Liver (tissue), 9 donors: ENCODE data around the gene ADGRF4. TPM values are rescaled to one million over a fixed set of nuclear protein-coding genes. Genes with fewer than 3 reads are reported as not detected.

ENCODE experiments used
- DNase-seq: peaks from one replicate; pipeline ENCODE4 v3.0.0-alpha.2; 2017; ENCODE audit warnings: low spot score
- H3K27ac ChIP-seq, 2 donors: one replicate each; pipeline ENCODE4 v1.7.0; 2013; ENCODE audit warnings: inconsistent platforms in 2 of 2, low read length in 2 of 2, control low read depth in 1 of 2, low read depth in 1 of 2, mild to moderate bottlenecking in 1 of 2
- H3K27me3 ChIP-seq, 4 donors: one replicate each; pipeline versions ENCODE4 v1.6.1 to v1.7.0; 2013; ENCODE audit warnings: low read length in 3 of 4, inconsistent platforms in 1 of 4, mild to moderate bottlenecking in 1 of 4, moderate library complexity in 1 of 4; ENCODE audit not compliant: control insufficient read depth in 4 of 4, insufficient read depth in 4 of 4
- H3K36me3 ChIP-seq, 4 donors: one replicate each; pipeline versions ENCODE4 v1.6.1 to v1.7.0; 2013; ENCODE audit warnings: low read length in 3 of 4, mild to moderate bottlenecking in 3 of 4, low read depth in 1 of 4, moderate library complexity in 1 of 4; ENCODE audit not compliant: control insufficient read depth in 4 of 4, insufficient read depth in 3 of 4
- H3K4me1 ChIP-seq, 4 donors: one replicate each; pipeline versions ENCODE4 v1.6.1 to v1.7.0; 2013; ENCODE audit warnings: low read length in 3 of 4, mild to moderate bottlenecking in 3 of 4, moderate library complexity in 1 of 4; ENCODE audit not compliant: control insufficient read depth in 4 of 4, insufficient read depth in 4 of 4
- H3K4me3 ChIP-seq, 3 donors: one replicate each; pipeline versions ENCODE4 v1.6.1 to v1.7.0; 2013; ENCODE audit warnings: low read length in 3 of 3, control low read depth in 1 of 3, low read depth in 1 of 3, mild to moderate bottlenecking in 1 of 3
- H3K9ac ChIP-seq, 2 donors: one replicate each; pipeline ENCODE4 v1.7.0; 2013; ENCODE audit warnings: low read length in 2 of 2, mild to moderate bottlenecking in 2 of 2, moderate library complexity in 2 of 2, control low read depth in 1 of 2, low read depth in 1 of 2
- H3K9me3 ChIP-seq, 4 donors: one replicate each; pipeline versions ENCODE4 v1.6.1 to v1.7.0; 2013; ENCODE audit warnings: low read length in 3 of 4; ENCODE audit not compliant: control insufficient read depth in 4 of 4
- ATF3 ChIP-seq: IDR thresholded peaks from 2 replicates; pipeline ENCODE4 v1.6.1; 2016; ENCODE audit warnings: antibody characterized with exemption
- EGR1 ChIP-seq, 2 donors: IDR thresholded peaks; 2 replicates each; pipeline ENCODE4 v1.6.1; 2016 to 2018; ENCODE audit warnings: antibody characterized with exemption in 2 of 2, low read depth in 2 of 2
- FOXA1 ChIP-seq: IDR thresholded peaks from 2 replicates; pipeline ENCODE4 v1.6.1; 2016; ENCODE audit warnings: antibody characterized with exemption
- FOXA2 ChIP-seq: IDR thresholded peaks from 2 replicates; pipeline ENCODE4 v1.6.1; 2016; ENCODE audit warnings: antibody characterized with exemption
- GABPA ChIP-seq, 2 donors: IDR thresholded peaks in 1 of 2; conservative IDR thresholded peaks in 1 of 2; 2 replicates each; pipeline ENCODE4 v1.6.1; 2016; ENCODE audit warnings: antibody characterized with exemption in 2 of 2, mild to moderate bottlenecking in 1 of 2, moderate library complexity in 1 of 2
- HNF4A ChIP-seq, 2 donors: conservative IDR thresholded peaks; 2 replicates each; pipeline ENCODE4 v1.6.1; 2016; ENCODE audit warnings: antibody characterized with exemption in 2 of 2, mild to moderate bottlenecking in 2 of 2
- HNF4G ChIP-seq: IDR thresholded peaks from 2 replicates; pipeline ENCODE4 v1.6.1; 2016; ENCODE audit warnings: antibody characterized with exemption
- JUND ChIP-seq, 2 donors: IDR thresholded peaks; 2 replicates each; pipeline ENCODE4 v1.6.1; 2016; ENCODE audit warnings: antibody characterized with exemption in 2 of 2
- MAX ChIP-seq: IDR thresholded peaks from 2 replicates; pipeline ENCODE4 v1.6.1; 2016; ENCODE audit warnings: antibody characterized with exemption
- NR2F2 ChIP-seq: IDR thresholded peaks from 2 replicates; pipeline ENCODE4 v1.6.1; 2016; ENCODE audit warnings: antibody characterized with exemption
- RAD21 ChIP-seq, 2 donors: IDR thresholded peaks; 2 replicates each; pipeline ENCODE4 v1.6.1; 2016; ENCODE audit warnings: antibody characterized with exemption in 2 of 2, mild to moderate bottlenecking in 2 of 2
- RXRA ChIP-seq, 2 donors: IDR thresholded peaks; 2 replicates each; pipeline ENCODE4 v1.6.1; 2017 to 2018; ENCODE audit warnings: antibody characterized with exemption in 2 of 2, mild to moderate bottlenecking in 1 of 2
- SP1 ChIP-seq: IDR thresholded peaks from 2 replicates; pipeline ENCODE4 v1.6.1; 2018; ENCODE audit warnings: antibody characterized with exemption, mild to moderate bottlenecking
- TAF1 ChIP-seq: conservative IDR thresholded peaks from 2 replicates; pipeline ENCODE4 v1.6.1; 2016; ENCODE audit warnings: antibody characterized with exemption, mild to moderate bottlenecking
- YY1 ChIP-seq: IDR thresholded peaks from 2 replicates; pipeline ENCODE4 v1.6.1; 2016; ENCODE audit warnings: antibody characterized with exemption, mild to moderate bottlenecking
- ZBTB33 ChIP-seq: IDR thresholded peaks from 2 replicates; pipeline ENCODE4 v1.6.1; 2016; ENCODE audit warnings: antibody characterized with exemption
- WGBS: extraction: QIAGEN DNeasy Blood & Tissue Kit; methylation state at CpG from one replicate; pipeline ENCODE4 v1.1.7; 2013; 5-methylcytosine and 5-hydroxymethylcytosine counted together
- polyA plus RNA-seq, 2 donors: library from polyadenylated mRNA; stranded (reverse) in 1 of 2; unstranded in 1 of 2; fragments of 200-250 nt in 1 of 2; fragments of >200 nt in 1 of 2; fragmentation: Nextera tagmentation in 1 of 2; extraction: Ambion mirVana in 1 of 2; gene quantifications; one replicate each; pipeline versions ENCODE4 v1.2.1 to v1.2.3, GENCODE V29; 2013 to 2015
- total RNA-seq, 2 donors: library from RNA; depleted of rRNA; stranded (reverse); fragments of >200 nt; gene quantifications; one replicate each; pipeline ENCODE4 v1.2.3, GENCODE V29; 2014
- TF ChIP-seq, protein P1 (sequence below): fragments of 150-350 bp; IDR thresholded peaks from 2 replicates; pipeline ENCODE4 v1.5.1; 2017; ENCODE audit warnings: improper control_type of control experiment, low read depth, low read length; ENCODE audit not compliant: missing input control
- TF ChIP-seq, protein P2 (sequence below): IDR thresholded peaks from 2 replicates; pipeline ENCODE4 v1.6.1; 2016; ENCODE audit warnings: antibody characterized with exemption, mild to moderate bottlenecking
- donor health status: healthy.
- donor health status: healthy.
- donor health status: healthy.
- donor health status: healthy.
- donor health status: healthy.

The ADGRF4 gene
- total and polyA plus RNA-seq, 4 donors: not detected

- Histone ChIP-seq H3K27me3 (peaks cover 0 to 2% (median 0%) of the 10 kb centered on the region in 4 donors), H3K36me3 (no peaks in the 10 kb centered on the region), H3K4me3 (no peak overlapping the region), H3K4me1 (no peaks in the 10 kb centered on the region), H3K9me3 (no peaks in the 10 kb centered on the region), H3K27ac (no peak overlapping the region), H3K9ac (no peak overlapping the region)
- TF ChIP-seq FOXA1 (no peak), NR2F2 (no peak), RXRA (IDR thresholded peaks at IDR 0.05) (no peak), FOXA2 (no peak), SP1 (no peak), GABPA (IDR thresholded peaks at IDR 0.05 in 1 of 2, conservative IDR thresholded peaks at IDR 0.05 in 1 of 2) (no peak), ZBTB33 (no peak), HNF4A (conservative IDR thresholded peaks at IDR 0.05) (no peak), YY1 (no peak), RAD21 (IDR thresholded peaks at IDR 0.05) (no peak), TAF1 (no peak), ATF3 (no peak), HNF4G (no peak), MAX (no peak), EGR1 (IDR thresholded peaks at IDR 0.05; ENCODE audit: low read depth in 2 of 2) (no peak), JUND (IDR thresholded peaks at IDR 0.05) (no peak)
- TF ChIP-seq, protein P1, sequence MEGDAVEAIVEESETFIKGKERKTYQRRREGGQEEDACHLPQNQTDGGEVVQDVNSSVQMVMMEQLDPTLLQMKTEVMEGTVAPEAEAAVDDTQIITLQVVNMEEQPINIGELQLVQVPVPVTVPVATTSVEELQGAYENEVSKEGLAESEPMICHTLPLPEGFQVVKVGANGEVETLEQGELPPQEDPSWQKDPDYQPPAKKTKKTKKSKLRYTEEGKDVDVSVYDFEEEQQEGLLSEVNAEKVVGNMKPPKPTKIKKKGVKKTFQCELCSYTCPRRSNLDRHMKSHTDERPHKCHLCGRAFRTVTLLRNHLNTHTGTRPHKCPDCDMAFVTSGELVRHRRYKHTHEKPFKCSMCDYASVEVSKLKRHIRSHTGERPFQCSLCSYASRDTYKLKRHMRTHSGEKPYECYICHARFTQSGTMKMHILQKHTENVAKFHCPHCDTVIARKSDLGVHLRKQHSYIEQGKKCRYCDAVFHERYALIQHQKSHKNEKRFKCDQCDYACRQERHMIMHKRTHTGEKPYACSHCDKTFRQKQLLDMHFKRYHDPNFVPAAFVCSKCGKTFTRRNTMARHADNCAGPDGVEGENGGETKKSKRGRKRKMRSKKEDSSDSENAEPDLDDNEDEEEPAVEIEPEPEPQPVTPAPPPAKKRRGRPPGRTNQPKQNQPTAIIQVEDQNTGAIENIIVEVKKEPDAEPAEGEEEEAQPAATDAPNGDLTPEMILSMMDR: no peak
- 62% methylated on average over 7 of the region's 7 CpGs for WGBS
- DNase-seq: no peak
Measured at GRCh38 chr6:47655719-47656595, 42.4 kb upstream of the ADGRF4 start.

GRCh38 chr6:47661960-47662359, 36.4 kb upstream of the ADGRF4 start:
- no peak overlapping the region for H3K9ac ChIP-seq
- H3K9me3 ChIP-seq: no peaks in the 10 kb centered on the region
- H3K4me3 ChIP-seq: no peak overlapping the region
- H3K4me1 ChIP-seq: no peaks in the 10 kb centered on the region
- no peaks in the 10 kb centered on the region for H3K36me3 ChIP-seq
- WGBS: 77% methylated on average over 5 of the region's 5 CpGs
- H3K27ac ChIP-seq: no peak overlapping the region
- DNase-seq: no peak
- peaks cover 0 to 10% (median 0%) of the 10 kb centered on the region in 4 donors for H3K27me3 ChIP-seq
- TF ChIP-seq HNF4A (conservative IDR thresholded peaks at IDR 0.05): no peak
- TF ChIP-seq SP1: no peak
- TF ChIP-seq MAX: no peak
- no peak for TF ChIP-seq JUND (IDR thresholded peaks at IDR 0.05)
- TF ChIP-seq, protein P1: no peak
- no peak for TF ChIP-seq YY1
- TF ChIP-seq GABPA (IDR thresholded peaks at IDR 0.05 in 1 of 2, conservative IDR thresholded peaks at IDR 0.05 in 1 of 2): no peak
- no peak for TF ChIP-seq ZBTB33
- TF ChIP-seq NR2F2: no peak
- TF ChIP-seq FOXA2: no peak
- no peak for TF ChIP-seq HNF4G
- TF ChIP-seq, protein P2, sequence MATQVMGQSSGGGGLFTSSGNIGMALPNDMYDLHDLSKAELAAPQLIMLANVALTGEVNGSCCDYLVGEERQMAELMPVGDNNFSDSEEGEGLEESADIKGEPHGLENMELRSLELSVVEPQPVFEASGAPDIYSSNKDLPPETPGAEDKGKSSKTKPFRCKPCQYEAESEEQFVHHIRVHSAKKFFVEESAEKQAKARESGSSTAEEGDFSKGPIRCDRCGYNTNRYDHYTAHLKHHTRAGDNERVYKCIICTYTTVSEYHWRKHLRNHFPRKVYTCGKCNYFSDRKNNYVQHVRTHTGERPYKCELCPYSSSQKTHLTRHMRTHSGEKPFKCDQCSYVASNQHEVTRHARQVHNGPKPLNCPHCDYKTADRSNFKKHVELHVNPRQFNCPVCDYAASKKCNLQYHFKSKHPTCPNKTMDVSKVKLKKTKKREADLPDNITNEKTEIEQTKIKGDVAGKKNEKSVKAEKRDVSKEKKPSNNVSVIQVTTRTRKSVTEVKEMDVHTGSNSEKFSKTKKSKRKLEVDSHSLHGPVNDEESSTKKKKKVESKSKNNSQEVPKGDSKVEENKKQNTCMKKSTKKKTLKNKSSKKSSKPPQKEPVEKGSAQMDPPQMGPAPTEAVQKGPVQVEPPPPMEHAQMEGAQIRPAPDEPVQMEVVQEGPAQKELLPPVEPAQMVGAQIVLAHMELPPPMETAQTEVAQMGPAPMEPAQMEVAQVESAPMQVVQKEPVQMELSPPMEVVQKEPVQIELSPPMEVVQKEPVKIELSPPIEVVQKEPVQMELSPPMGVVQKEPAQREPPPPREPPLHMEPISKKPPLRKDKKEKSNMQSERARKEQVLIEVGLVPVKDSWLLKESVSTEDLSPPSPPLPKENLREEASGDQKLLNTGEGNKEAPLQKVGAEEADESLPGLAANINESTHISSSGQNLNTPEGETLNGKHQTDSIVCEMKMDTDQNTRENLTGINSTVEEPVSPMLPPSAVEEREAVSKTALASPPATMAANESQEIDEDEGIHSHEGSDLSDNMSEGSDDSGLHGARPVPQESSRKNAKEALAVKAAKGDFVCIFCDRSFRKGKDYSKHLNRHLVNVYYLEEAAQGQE: no peak
